Muscle of leg (tissue), 11 donors: Measurements from ENCODE around the gene WFDC12. TPM values are rescaled to one million over a fixed set of nuclear protein-coding genes. Genes with fewer than 3 reads are reported as not detected.

ENCODE experiments used
- DNase-seq: peaks from one replicate; pipeline ENCODE4 v3.0.0; 2013
- H3K27ac ChIP-seq: one replicate; pipeline ENCODE4 v1.5.1; 2013; ENCODE audit warnings: mild to moderate bottlenecking, low read length, control low read depth
- H3K27me3 ChIP-seq: one replicate; pipeline ENCODE4 v1.6.1; 2013; ENCODE audit warnings: low read length; ENCODE audit not compliant: control insufficient read depth, insufficient read depth
- H3K36me3 ChIP-seq: one replicate; pipeline ENCODE4 v1.6.1; 2013; ENCODE audit warnings: low read length; ENCODE audit not compliant: control insufficient read depth, insufficient read depth
- H3K4me1 ChIP-seq: one replicate; pipeline ENCODE4 v1.6.1; 2013; ENCODE audit warnings: low read length; ENCODE audit not compliant: control insufficient read depth, insufficient read depth
- H3K4me3 ChIP-seq: one replicate; pipeline ENCODE4 v1.5.1; 2013; ENCODE audit warnings: low read length, control low read depth
- H3K9me3 ChIP-seq: replicated peaks from 2 replicates; pipeline ENCODE4 v1.6.1; 2013; ENCODE audit warnings: low read depth, low read length; ENCODE audit not compliant: control insufficient read depth
- WGBS: methylation state at CpG from one replicate; pipeline ENCODE4 v1.1.5; 2013; ENCODE audit warnings: missing lambda C conversion rate; ENCODE audit not compliant: insufficient coverage; 5-methylcytosine and 5-hydroxymethylcytosine counted together
- polyA plus RNA-seq, 8 donors: library from polyadenylated mRNA; unstranded; fragments of 120-200 nt; gene quantifications; one replicate each; pipeline versions ENCODE4 v1.2.1 to v1.2.3, GENCODE V29; 2013; ENCODE audit warnings: inconsistent platforms in 1 of 8, low replicate concordance in 1 of 8; ENCODE audit not compliant: insufficient read length in 8 of 8, insufficient read depth in 1 of 8
- total RNA-seq: library from RNA; stranded (reverse); fragments of 120-200 nt; gene quantifications from one replicate; pipeline ENCODE4 v1.2.4, GENCODE V29; 2013

Gene WFDC12
- total and polyA plus RNA-seq, 9 donors = not detected

- no CpG with 5 or more reads among the region's 1 CpG for WGBS
- Histone ChIP-seq H3K27me3 (no peaks in the 10 kb centered on the region), H3K9me3 (peaks cover 8% of the 10 kb centered on the region), H3K27ac (no peak overlapping the region), H3K36me3 (peaks cover 6% of the 10 kb centered on the region), H3K4me3 (no peak overlapping the region), H3K4me1 (peaks cover 4% of the 10 kb centered on the region)
- DNase-seq = no peak
Measured at GRCh38 chr20:45083127-45083526, 41.1 kb downstream of the WFDC12 start.

- peaks cover 6% of the 10 kb centered on the region for H3K36me3 ChIP-seq
- no CpG with 5 or more reads among the region's 3 CpGs for WGBS
- H3K9me3 ChIP-seq = peaks cover 8% of the 10 kb centered on the region
- no peak overlapping the region for H3K4me3 ChIP-seq
- H3K4me1 ChIP-seq = no peaks in the 10 kb centered on the region
- H3K27ac ChIP-seq = no peak overlapping the region
- DNase-seq = no peak
- no peaks in the 10 kb centered on the region for H3K27me3 ChIP-seq
Measured at GRCh38 chr20:45082468-45082867, 41.8 kb downstream of the WFDC12 start.

GRCh38 chr20:45080867-45081624, 43.2 kb downstream of the WFDC12 start:
- WGBS = 86% methylated on average over 1 of the region's 5 CpGs
- Histone ChIP-seq H3K27me3 (no peaks in the 10 kb centered on the region), H3K36me3 (peaks cover 11% of the 10 kb centered on the region)

GRCh38 chr20:45077559-45077958, 46.7 kb downstream of the WFDC12 start:
- no peaks in the 10 kb centered on the region for H3K27me3 ChIP-seq
- H3K4me1 ChIP-seq = no peaks in the 10 kb centered on the region
- no CpG with 5 or more reads among the region's 3 CpGs for WGBS
- H3K9me3 ChIP-seq = peaks cover 2% of the 10 kb centered on the region
- no peak overlapping the region for H3K27ac ChIP-seq
- H3K36me3 ChIP-seq = peaks cover 24% of the 10 kb centered on the region
- DNase-seq = no peak
- H3K4me3 ChIP-seq = no peak overlapping the region

More at GRCh38 chr20:45080867-45081624, 43.2 kb downstream of the WFDC12 start:
- H3K9me3 ChIP-seq = peaks cover 8% of the 10 kb centered on the region
- DNase-seq = no peak
- no peaks in the 10 kb centered on the region for H3K4me1 ChIP-seq
- H3K27ac ChIP-seq = no peak overlapping the region
- H3K4me3 ChIP-seq = no peak overlapping the region

Other genes with a start within 250 kb of the WFDC12 start
- 62.7 TPM for gene YWHAB, start 238.8 kb downstream of the WFDC12 start, total RNA-seq
- gene YWHAB, start 238.8 kb downstream of the WFDC12 start, polyA plus RNA-seq = 100 to 1,000 TPM in 7 of 8 donors, 10 to 100 TPM in 1; 85.3 to 129 (median 108) TPM
- gene PABPC1L, start 214.4 kb downstream of the WFDC12 start, total RNA-seq = 5.3 TPM
- gene PABPC1L, start 214.4 kb downstream of the WFDC12 start, polyA plus RNA-seq = 10 to 100 TPM in 7 of 8 donors, 1 to 10 TPM in 1; 7.9 to 28.1 (median 16.5) TPM
- 9.7 TPM for gene TOMM34, start 164.1 kb downstream of the WFDC12 start, total RNA-seq
- 10 to 100 TPM; 12.4 to 17.9 (median 14.8) TPM for gene TOMM34, start 164.1 kb downstream of the WFDC12 start, polyA plus RNA-seq
- 11.2 TPM for gene STK4, start 158.0 kb downstream of the WFDC12 start, total RNA-seq
- gene STK4, start 158.0 kb downstream of the WFDC12 start, polyA plus RNA-seq = 10 to 100 TPM in 1 of 8 donors, 1 to 10 TPM in 7; 7.7 to 11.7 (median 8.7) TPM
- gene KCNS1, start 23.3 kb downstream of the WFDC12 start, total RNA-seq = 0.04 TPM
- gene KCNS1, start 23.3 kb downstream of the WFDC12 start, polyA plus RNA-seq = under 1 TPM; 0.08 to 0.17 (median 0.09) TPM
- gene WFDC5, start 9.3 kb downstream of the WFDC12 start, total RNA-seq = not detected
- under 1 TPM in 1 of 8 donors, not detected in 7; 0.32 TPM for gene WFDC5, start 9.3 kb downstream of the WFDC12 start, polyA plus RNA-seq
- not detected for gene PI3, start 50.4 kb upstream of the WFDC12 start, total RNA-seq
- gene PI3, start 50.4 kb upstream of the WFDC12 start, polyA plus RNA-seq = under 1 TPM in 3 of 8 donors, not detected in 5; 0.44 to 0.82 (median 0.71) TPM
- gene SEMG1, start 82.6 kb upstream of the WFDC12 start, total RNA-seq = not detected
- gene SEMG1, start 82.6 kb upstream of the WFDC12 start, polyA plus RNA-seq = not detected
- gene SEMG2, start 96.9 kb upstream of the WFDC12 start, total RNA-seq = not detected
- gene SEMG2, start 96.9 kb upstream of the WFDC12 start, polyA plus RNA-seq = under 1 TPM in 1 of 8 donors, not detected in 7; 0.06 TPM
- 0.13 TPM for gene SLPI, start 130.1 kb upstream of the WFDC12 start, total RNA-seq
- gene SLPI, start 130.1 kb upstream of the WFDC12 start, polyA plus RNA-seq = under 1 TPM in 5 of 8 donors, not detected in 3; 0.30 to 0.89 (median 0.54) TPM
- not detected for gene RBPJL, start 182.4 kb upstream of the WFDC12 start, total RNA-seq
- under 1 TPM in 1 of 8 donors, not detected in 7; 0.17 TPM for gene RBPJL, start 182.4 kb upstream of the WFDC12 start, polyA plus RNA-seq
- 0.58 TPM for gene MATN4, start 183.8 kb upstream of the WFDC12 start, total RNA-seq
- gene MATN4, start 183.8 kb upstream of the WFDC12 start, polyA plus RNA-seq = 1 to 10 TPM in 1 of 8 donors, under 1 TPM in 7; 0.21 to 1.1 (median 0.70) TPM
- gene SDC4, start 224.0 kb upstream of the WFDC12 start, total RNA-seq = 6.0 TPM
- 10 to 100 TPM in 2 of 8 donors, 1 to 10 TPM in 6; 5.4 to 14.1 (median 8.2) TPM for gene SDC4, start 224.0 kb upstream of the WFDC12 start, polyA plus RNA-seq
- 10.1 TPM for gene SYS1, start 238.7 kb upstream of the WFDC12 start, total RNA-seq
- 10 to 100 TPM; 14.1 to 20.0 (median 16.2) TPM for gene SYS1, start 238.7 kb upstream of the WFDC12 start, polyA plus RNA-seq